Breast epithelium (tissue), 3 donors: Measurements from ENCODE around the gene IL3.

Experiments
- POLR2A ChIP-seq: fragments of 450-650 bp; IDR thresholded peaks from one replicate; pipeline ENCODE4 v1.6.1; 2016; ENCODE audit warnings: antibody characterized with exemption, mild to moderate bottlenecking, moderate library complexity
- TF ChIP-seq, protein P1 (sequence below), 3 donors: fragments of 450-650 bp; IDR thresholded peaks; one replicate each; pipeline ENCODE4 v1.5.1; 2016 to 2017; ENCODE audit warnings: antibody characterized with exemption in 3 of 3, mild to moderate bottlenecking in 3 of 3, moderate library complexity in 3 of 3

DNA sequence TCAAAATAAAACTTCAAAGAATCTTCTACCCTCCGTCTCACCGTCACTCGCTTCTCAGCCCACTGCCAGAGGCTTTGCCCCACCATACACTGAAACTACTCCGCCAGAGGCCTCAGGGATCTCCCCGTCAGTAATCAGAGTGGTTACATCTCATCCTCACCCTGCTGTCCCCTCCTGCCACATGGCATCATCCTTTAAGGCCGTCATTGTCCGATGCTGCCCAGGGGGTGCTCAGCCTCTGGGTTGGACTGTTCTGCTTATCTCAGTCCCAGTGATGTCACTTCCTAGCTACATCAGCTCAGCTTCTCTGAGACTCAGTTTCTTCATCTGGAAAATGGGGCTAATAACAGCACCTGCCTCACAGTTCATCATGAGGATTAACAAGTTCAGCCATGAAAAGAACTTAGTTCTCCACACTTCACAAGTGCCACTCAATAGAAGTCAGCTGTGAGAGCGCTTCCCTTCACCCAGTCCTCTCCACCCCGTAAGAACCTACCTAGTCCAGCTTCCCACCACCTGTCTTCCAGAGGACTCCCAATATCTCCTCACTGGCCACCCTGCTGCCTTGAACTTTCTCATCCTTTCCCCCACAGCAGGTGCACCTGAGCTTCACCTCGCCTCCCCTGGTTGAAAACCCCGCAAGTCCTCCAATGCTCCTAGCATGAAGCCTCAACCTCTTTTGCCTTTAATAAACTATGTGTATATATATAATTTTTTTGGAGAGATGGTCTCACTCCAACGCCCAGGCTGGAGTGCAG lies 2.8 kb upstream of the IL3 start:
- TF ChIP-seq, protein P1, sequence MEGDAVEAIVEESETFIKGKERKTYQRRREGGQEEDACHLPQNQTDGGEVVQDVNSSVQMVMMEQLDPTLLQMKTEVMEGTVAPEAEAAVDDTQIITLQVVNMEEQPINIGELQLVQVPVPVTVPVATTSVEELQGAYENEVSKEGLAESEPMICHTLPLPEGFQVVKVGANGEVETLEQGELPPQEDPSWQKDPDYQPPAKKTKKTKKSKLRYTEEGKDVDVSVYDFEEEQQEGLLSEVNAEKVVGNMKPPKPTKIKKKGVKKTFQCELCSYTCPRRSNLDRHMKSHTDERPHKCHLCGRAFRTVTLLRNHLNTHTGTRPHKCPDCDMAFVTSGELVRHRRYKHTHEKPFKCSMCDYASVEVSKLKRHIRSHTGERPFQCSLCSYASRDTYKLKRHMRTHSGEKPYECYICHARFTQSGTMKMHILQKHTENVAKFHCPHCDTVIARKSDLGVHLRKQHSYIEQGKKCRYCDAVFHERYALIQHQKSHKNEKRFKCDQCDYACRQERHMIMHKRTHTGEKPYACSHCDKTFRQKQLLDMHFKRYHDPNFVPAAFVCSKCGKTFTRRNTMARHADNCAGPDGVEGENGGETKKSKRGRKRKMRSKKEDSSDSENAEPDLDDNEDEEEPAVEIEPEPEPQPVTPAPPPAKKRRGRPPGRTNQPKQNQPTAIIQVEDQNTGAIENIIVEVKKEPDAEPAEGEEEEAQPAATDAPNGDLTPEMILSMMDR (IDR thresholded peaks at IDR 0.05), result no peak
- no peak for TF ChIP-seq POLR2A
